Sigmoid colon (tissue), 4 donors: Measurements from ENCODE around the gene KRT23.

Experiments used
- EP300 ChIP-seq, 4 donors: sonication (generic); formaldehyde crosslinking; IDR thresholded peaks; one replicate each; pipeline ENCODE4 v1.6.1; 2017; ENCODE audit warnings: antibody characterized with exemption in 4 of 4
- POLR2A ChIP-seq, 2 donors: fragments of 450-650 bp; IDR thresholded peaks; one replicate each; pipeline ENCODE4 v1.6.1; 2016; ENCODE audit warnings: antibody characterized with exemption in 2 of 2, mild to moderate bottlenecking in 2 of 2, moderate library complexity in 2 of 2
- POLR2AphosphoS5 ChIP-seq, 4 donors: sonication (generic); formaldehyde crosslinking; IDR thresholded peaks; one replicate each; pipeline ENCODE4 v1.6.1; 2017; ENCODE audit warnings: antibody characterized with exemption in 4 of 4
- TF ChIP-seq, protein P1 (sequence below), 4 experiments: fragments of 450-650 bp in 3 of 4; fragments of 200-600 bp in 1 of 4; IDR thresholded peaks; one replicate each; pipeline ENCODE4 v1.5.1; 2016 to 2019; ENCODE audit warnings: antibody characterized with exemption in 4 of 4, mild to moderate bottlenecking in 3 of 4, moderate library complexity in 2 of 4

DNA sequence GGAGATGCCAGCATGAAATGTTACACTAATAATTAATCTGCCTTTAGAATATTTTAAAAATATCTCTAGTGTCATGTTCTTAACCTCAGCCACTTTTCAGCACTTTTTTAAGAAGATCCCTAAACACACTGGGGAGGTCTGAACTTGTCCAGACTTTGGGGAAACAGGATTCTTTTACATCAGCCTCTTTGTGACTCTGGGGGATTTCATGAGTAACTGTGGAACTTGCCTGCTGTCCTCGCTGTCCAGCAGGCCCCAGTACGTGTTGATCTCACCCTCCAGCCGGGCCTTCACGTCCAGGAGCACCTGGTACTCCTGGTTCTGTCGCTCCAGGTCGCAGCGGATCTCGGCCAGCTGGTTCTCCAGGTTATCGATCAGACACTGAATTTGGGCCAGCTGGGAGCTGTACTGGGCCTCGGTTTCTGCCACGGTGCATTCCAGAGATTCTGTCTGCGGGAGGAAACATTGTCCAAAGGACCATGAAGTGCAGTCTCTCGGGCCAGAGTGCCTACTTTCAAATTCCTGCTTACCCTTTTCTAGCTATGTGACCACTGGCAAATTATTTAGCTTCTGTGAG is 41.2 kb upstream of the KRT23 start:
- TF ChIP-seq, protein P1, sequence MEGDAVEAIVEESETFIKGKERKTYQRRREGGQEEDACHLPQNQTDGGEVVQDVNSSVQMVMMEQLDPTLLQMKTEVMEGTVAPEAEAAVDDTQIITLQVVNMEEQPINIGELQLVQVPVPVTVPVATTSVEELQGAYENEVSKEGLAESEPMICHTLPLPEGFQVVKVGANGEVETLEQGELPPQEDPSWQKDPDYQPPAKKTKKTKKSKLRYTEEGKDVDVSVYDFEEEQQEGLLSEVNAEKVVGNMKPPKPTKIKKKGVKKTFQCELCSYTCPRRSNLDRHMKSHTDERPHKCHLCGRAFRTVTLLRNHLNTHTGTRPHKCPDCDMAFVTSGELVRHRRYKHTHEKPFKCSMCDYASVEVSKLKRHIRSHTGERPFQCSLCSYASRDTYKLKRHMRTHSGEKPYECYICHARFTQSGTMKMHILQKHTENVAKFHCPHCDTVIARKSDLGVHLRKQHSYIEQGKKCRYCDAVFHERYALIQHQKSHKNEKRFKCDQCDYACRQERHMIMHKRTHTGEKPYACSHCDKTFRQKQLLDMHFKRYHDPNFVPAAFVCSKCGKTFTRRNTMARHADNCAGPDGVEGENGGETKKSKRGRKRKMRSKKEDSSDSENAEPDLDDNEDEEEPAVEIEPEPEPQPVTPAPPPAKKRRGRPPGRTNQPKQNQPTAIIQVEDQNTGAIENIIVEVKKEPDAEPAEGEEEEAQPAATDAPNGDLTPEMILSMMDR (IDR thresholded peaks at IDR 0.05): no peak
- TF ChIP-seq POLR2A (IDR thresholded peaks at IDR 0.05) (no peak), POLR2AphosphoS5 (IDR thresholded peaks at IDR 0.05) (no peak), EP300 (IDR thresholded peaks at IDR 0.05) (no peak)
